D721Med (cell line): ENCODE measurements around the gene NFASC.

ENCODE experiments used
- DNase-seq: peaks from one replicate; pipeline ENCODE4 v3.0.0; 2011; ENCODE audit warnings: low spot score; ENCODE audit not compliant: insufficient read length
- FAIRE-seq: peaks from 2 replicates; lab custom pipeline; 2011; peaks lifted over from hg19 to GRCh38; lab: Jason Lieb, UNC
- TF ChIP-seq, protein P1 (sequence below): IDR thresholded peaks from 2 replicates; pipeline ENCODE4 v1.5.1; 2012; ENCODE audit warnings: mild to moderate bottlenecking, control low read depth; ENCODE audit not compliant: insufficient read depth; ENCODE audit errors: missing control alignments

NFASC gene

DNA sequence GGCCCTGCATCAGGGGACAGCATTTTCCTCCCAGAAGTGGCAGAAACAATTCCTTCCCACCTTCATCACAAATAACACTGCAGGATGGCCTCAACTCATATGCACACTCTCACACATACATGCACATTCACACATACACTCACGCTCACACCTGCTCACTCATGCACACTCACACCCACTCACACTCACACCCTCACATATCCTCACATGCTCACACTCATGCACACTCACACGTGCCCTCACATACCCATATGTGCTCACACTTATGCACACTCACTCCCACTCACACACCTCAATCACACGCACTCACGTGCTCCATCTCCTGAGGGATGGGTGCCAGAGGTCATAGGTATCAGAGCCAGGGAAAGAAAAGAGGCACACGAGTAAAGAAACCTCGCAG lies 77.1 kb downstream of the NFASC start:
- FAIRE-seq (no peak), DNase-seq (no peak)

GRCh38 chr1:204950353-204951001 lies 79.8 kb downstream of the NFASC start:
- no peak for DNase-seq
- FAIRE-seq = no peak
- TF ChIP-seq, protein P1, sequence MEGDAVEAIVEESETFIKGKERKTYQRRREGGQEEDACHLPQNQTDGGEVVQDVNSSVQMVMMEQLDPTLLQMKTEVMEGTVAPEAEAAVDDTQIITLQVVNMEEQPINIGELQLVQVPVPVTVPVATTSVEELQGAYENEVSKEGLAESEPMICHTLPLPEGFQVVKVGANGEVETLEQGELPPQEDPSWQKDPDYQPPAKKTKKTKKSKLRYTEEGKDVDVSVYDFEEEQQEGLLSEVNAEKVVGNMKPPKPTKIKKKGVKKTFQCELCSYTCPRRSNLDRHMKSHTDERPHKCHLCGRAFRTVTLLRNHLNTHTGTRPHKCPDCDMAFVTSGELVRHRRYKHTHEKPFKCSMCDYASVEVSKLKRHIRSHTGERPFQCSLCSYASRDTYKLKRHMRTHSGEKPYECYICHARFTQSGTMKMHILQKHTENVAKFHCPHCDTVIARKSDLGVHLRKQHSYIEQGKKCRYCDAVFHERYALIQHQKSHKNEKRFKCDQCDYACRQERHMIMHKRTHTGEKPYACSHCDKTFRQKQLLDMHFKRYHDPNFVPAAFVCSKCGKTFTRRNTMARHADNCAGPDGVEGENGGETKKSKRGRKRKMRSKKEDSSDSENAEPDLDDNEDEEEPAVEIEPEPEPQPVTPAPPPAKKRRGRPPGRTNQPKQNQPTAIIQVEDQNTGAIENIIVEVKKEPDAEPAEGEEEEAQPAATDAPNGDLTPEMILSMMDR = no peak

More for the DNA sequence above, 77.1 kb downstream of the NFASC start:
- TF ChIP-seq, protein P1 = no peak

GRCh38 chr1:204958317-204959307 lies 88.0 kb downstream of the NFASC start:
- DNase-seq (no peak), FAIRE-seq (no peak)
- TF ChIP-seq, protein P1 = no peak

DNA sequence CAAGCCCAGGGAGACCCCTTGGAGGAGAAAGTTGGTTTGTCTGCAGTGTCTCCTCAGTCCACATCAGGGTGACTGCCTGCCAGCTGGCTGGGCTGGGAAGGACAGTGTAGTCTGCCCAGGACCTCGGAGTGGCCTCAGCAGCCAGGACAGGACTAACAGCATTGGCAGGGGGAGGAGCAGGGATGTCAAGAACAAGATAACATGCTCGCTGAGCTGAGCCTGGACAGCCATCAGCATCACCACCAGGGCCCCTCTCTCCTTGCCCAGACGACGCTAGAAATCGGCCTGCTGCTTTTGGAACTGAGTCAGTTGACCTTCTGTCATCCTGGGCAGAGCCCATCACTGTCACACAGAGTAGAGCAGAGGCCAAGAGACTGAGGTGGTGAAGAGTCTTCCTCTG lies 88.7 kb downstream of the NFASC start:
- FAIRE-seq (no peak), DNase-seq (no peak)
- TF ChIP-seq, protein P1 = no peak

- FAIRE-seq = no peak
- no peak for DNase-seq
- TF ChIP-seq, protein P1 = no peak
Measured at GRCh38 chr1:204959836-204960235, 89.2 kb downstream of the NFASC start.

- TF ChIP-seq, protein P1 = no peak
- DNase-seq = no peak
- FAIRE-seq = no peak
Measured at GRCh38 chr1:204960306-204961125, 89.9 kb downstream of the NFASC start.
